ENCODE measurements around the gene DLG2.

The DLG2 gene

GRCh38 chr11:83572581-83573496 is 2054.3 kb downstream of the DLG2 start:
- no peak for DNase-seq

- DNase-seq = no peak
Measured at GRCh38 chr11:83571302-83571701, 2055.8 kb downstream of the DLG2 start.

- DNase-seq = no peak
Measured at GRCh38 chr11:83569134-83569805, 2057.9 kb downstream of the DLG2 start.

GRCh38 chr11:83568516-83568915 is 2058.6 kb downstream of the DLG2 start:
- no peak for DNase-seq

- no peak for DNase-seq
Measured at GRCh38 chr11:83566950-83567349, 2060.2 kb downstream of the DLG2 start.

GRCh38 chr11:83564870-83565269 is 2062.3 kb downstream of the DLG2 start:
- no peak for DNase-seq

- DNase-seq = no peak
Measured at GRCh38 chr11:83558281-83558680, 2068.9 kb downstream of the DLG2 start.

GRCh38 chr11:83557653-83558052 is 2069.5 kb downstream of the DLG2 start:
- DNase-seq = no peak

GRCh38 chr11:83554876-83555275 is 2072.3 kb downstream of the DLG2 start:
- DNase-seq = peak; percentile 37

GRCh38 chr11:83549984-83550667 is 2077.0 kb downstream of the DLG2 start:
- DNase-seq = no peak

GRCh38 chr11:83546368-83546767 is 2080.8 kb downstream of the DLG2 start:
- no peak for DNase-seq

- no peak for DNase-seq
Measured at GRCh38 chr11:83545494-83546260, 2081.5 kb downstream of the DLG2 start.

- no peak for DNase-seq
Measured at GRCh38 chr11:83544846-83545245, 2082.3 kb downstream of the DLG2 start.

GRCh38 chr11:83543706-83544439 is 2083.3 kb downstream of the DLG2 start:
- DNase-seq = no peak

- DNase-seq = no peak
Measured at GRCh38 chr11:83542861-83543260, 2084.3 kb downstream of the DLG2 start.

- no peak for DNase-seq
Measured at GRCh38 chr11:83540728-83541127, 2086.4 kb downstream of the DLG2 start.

- no peak for DNase-seq
Measured at GRCh38 chr11:83540112-83540675, 2086.9 kb downstream of the DLG2 start.

GRCh38 chr11:83538286-83538685 is 2088.9 kb downstream of the DLG2 start:
- no peak for DNase-seq

GRCh38 chr11:83537131-83537610 is 2090.0 kb downstream of the DLG2 start:
- no peak for DNase-seq

- no peak for DNase-seq
Measured at GRCh38 chr11:83533166-83533565, 2094.0 kb downstream of the DLG2 start.

- DNase-seq = no peak
Measured at GRCh38 chr11:83528877-83529276, 2098.3 kb downstream of the DLG2 start.

- no peak for DNase-seq
Measured at GRCh38 chr11:83528225-83528624, 2098.9 kb downstream of the DLG2 start.
